GM19467 (cell line): ENCODE measurements around the gene ELFN1.
"Not testable (repeated sequence)": the region's sequence is repeated elsewhere in the genome, so short reads cannot be mapped to it uniquely, and the experiment has no call there.

ENCODE experiments used
- ATAC-seq: cut with Tn5 transposase; IDR thresholded peaks from one replicate; pipeline ENCODE4 v1.9.1; 2021; ENCODE audit warnings: mild to moderate bottlenecking, moderate library complexity; ENCODE audit not compliant: unreplicated experiment

Gene ELFN1

GRCh38 chr7:1706721-1707613 is 36.9 kb downstream of the ELFN1 start:
- ATAC-seq = no peak

- ATAC-seq = no peak
These were observed 37.9 kb downstream of the ELFN1 start for GRCh38 chr7:1707756-1708595.

- ATAC-seq = no peak
These were observed 38.6 kb downstream of the ELFN1 start for GRCh38 chr7:1708596-1709251.

GRCh38 chr7:1709281-1709680 is 39.2 kb downstream of the ELFN1 start:
- no peak for ATAC-seq

GRCh38 chr7:1709900-1710299 is 39.8 kb downstream of the ELFN1 start:
- no peak for ATAC-seq

- no peak for ATAC-seq
These were observed 40.9 kb downstream of the ELFN1 start for GRCh38 chr7:1710936-1711335.

GRCh38 chr7:1712907-1713501 is 42.9 kb downstream of the ELFN1 start:
- ATAC-seq = no peak

- ATAC-seq = no peak
These were observed 43.7 kb downstream of the ELFN1 start for GRCh38 chr7:1713502-1714484.

- no peak for ATAC-seq
These were observed 44.7 kb downstream of the ELFN1 start for GRCh38 chr7:1714583-1715330.

- no peak for ATAC-seq
These were observed 45.2 kb downstream of the ELFN1 start for GRCh38 chr7:1715331-1715625.

- no peak for ATAC-seq
These were observed 45.6 kb downstream of the ELFN1 start for GRCh38 chr7:1715671-1716074.

- ATAC-seq = no peak
These were observed 46.4 kb downstream of the ELFN1 start for GRCh38 chr7:1716263-1717094.

GRCh38 chr7:1717095-1717483 is 47.0 kb downstream of the ELFN1 start:
- no peak for ATAC-seq

- no peak for ATAC-seq
These were observed 48.0 kb downstream of the ELFN1 start for GRCh38 chr7:1717903-1718676.

GRCh38 chr7:1718850-1719249 is 48.8 kb downstream of the ELFN1 start:
- ATAC-seq = not testable (repeated sequence)

- ATAC-seq = not testable (repeated sequence)
These were observed 49.2 kb downstream of the ELFN1 start for GRCh38 chr7:1719256-1719655.

GRCh38 chr7:1719913-1720312 is 49.8 kb downstream of the ELFN1 start:
- no peak for ATAC-seq

GRCh38 chr7:1720326-1720725 is 50.2 kb downstream of the ELFN1 start:
- ATAC-seq = no peak
